Measurements from ENCODE around the gene NRF1.
"Not testable (repeated sequence)": the region's sequence is repeated elsewhere in the genome, so short reads cannot be mapped to it uniquely, and the experiment has no call there.

NRF1 gene

DNA sequence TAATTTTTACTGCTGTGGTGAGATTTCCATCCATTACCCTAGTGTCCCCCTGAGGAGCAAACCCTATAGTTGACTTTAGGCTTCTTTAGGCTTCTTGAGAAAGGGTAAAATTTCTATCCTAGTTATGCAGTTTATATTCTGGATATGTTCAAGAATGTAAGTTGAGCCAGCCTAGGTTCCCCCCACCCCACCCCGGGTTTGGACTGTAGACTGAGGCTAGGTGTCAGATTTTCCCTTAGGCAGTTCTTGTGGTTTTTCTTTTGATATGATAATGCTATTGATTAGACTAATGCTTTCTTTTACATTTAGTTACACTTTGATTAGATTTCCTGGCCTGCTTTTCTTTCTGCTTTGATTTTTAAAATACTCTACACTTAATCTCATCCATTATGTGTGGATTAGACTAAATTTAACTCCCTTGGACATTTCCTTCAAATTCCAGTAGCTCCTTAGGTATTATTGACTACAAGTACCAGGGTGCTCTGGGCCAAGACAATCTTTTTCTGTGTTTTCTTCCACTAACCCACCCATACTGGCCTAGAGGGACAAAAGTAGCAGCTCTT, 37.7 kb downstream of the NRF1 start:
- DNase-seq: no peak

- peak in 1 of 5 donors; percentile 9 for DNase-seq
These were observed 38.7 kb downstream of the NRF1 start for GRCh38 chr7:129650056-129650758.

- no peak for DNase-seq
These were observed 41.4 kb downstream of the NRF1 start for GRCh38 chr7:129652914-129653313.

- no peak for DNase-seq
These were observed 44.3 kb downstream of the NRF1 start for GRCh38 chr7:129655811-129656210.

GRCh38 chr7:129657363-129657762, 45.8 kb downstream of the NRF1 start:
- no peak for DNase-seq

DNA sequence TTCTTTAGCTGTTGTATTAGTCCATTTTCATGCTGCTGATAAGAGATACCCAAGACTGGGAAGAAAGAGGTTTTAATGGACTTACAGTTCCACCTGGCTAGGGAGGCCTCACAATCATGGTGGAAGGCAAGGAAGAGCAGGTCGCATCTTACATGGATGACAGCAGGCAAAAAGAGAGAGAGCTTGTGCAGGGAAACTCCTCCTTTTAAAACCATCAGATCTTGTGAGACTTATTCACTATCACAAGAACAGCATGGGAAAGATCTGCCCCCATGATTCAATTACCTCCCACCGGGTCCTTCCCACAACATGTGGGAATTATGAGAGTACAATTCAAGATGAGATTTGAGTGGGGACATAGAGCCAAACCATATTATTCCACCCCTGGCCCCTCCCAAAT, 48.4 kb downstream of the NRF1 start:
- not testable (repeated sequence) for DNase-seq

DNA sequence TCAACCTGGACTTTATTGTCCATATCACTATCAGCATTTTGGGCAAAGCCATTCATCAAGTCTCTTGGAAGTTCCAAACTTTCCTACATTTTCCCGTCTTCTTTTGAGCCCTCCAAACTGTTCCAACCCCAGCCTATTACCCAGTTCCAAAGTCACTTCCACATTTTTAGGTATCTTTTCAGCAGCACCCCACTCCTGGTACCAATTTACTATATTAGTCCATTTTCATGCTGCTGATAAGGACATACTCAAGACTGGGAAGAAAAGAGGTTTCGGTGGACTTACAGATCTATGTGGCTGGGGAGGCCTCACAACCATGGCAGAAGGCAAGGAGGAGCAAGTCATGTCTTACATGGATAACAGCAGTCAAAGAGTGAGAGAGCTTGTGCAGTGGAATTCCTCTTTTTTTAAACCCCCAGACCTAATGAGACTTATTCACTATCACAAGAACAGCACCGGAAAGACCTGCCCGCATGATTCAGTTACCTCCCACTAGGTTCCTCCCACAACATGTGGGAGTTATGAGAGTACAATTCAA, 50.2 kb downstream of the NRF1 start:
- DNase-seq: no peak

DNA sequence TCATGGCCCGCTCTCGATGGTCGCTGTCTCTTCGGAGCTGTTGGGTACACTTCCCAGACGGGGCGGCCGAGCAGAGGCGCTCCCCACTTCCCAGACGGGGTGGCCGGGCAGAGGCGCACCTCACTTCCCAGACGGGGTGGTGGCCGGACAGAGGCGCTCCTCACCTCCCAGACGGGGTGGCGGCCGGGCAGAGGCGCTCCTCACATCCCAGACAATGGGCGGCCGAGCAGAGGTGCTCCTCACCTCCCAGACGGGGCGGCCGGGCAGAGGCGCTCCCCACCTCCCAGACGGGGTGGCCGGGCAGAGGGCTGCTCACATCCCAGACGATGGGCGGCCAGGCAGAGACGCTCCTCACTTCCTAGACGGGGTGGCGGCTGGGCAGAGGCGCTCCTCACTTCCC, 51.7 kb downstream of the NRF1 start:
- not testable (repeated sequence) for DNase-seq

DNA sequence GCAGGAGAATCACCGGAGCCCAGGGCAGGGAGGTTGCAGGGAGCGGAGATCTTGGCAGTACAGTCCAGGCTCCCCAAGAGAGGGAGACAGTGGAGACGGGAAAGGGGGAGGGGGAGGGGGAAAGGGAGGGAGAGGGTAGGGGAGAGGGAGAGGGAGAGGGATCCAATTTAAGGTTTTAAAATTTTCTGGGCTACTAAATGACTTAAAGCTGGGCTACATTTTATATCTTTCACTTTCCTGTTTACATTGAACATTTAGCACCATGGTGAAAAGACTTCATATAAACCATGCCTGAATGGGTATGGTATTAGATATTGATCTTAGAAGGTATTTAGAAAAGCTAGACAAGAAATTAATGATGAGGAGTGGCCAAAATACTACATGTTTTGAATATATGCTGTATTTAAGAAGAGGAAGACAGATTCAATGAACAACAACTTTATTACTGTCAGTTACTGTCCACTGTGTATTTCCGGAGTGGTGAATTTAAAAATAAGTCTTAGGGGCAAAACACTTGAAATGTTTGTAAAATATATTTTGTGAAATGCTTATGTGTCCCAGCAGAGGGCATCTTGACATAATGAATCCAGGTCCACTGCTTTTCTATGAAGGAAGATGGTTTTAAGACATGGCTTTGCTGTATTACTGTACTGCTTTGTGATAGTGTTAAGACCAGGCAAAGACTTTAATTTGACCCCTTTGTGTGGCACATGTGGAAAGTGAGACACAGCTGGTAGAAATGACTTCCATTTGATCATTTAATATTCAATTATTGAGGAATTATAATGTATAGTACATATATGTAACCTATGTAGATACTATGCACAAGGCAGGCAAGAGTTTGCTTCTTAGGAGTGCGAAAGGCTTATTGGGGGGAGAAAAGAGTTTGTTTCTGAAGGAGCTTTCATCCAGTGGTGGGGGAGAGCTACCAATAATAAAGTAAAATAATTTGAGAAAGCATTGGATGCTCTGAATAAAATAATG, 52.8 kb downstream of the NRF1 start:
- peak in 1 of 5 donors; percentile 40 for DNase-seq

- DNase-seq: no peak
These were observed 53.5 kb downstream of the NRF1 start for GRCh38 chr7:129665013-129665401.

DNA sequence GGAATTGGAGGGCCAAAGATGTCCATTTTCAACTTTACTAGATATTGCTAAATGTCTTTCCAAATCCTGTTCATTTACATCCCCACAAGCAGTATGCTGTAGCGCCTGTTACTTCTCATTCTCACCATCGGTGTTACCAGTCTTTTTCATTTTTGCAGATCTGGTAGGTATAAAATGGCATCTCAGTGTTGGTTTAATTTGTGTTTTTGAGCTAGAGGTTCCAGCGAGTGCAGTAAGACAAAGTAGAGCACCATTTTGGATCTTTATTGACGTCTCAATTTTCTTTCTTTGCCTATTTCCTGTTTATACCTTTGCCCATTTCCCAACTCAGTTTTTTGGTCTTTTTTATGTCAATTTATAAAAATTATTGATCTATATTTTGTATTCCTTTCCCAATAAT, 55.6 kb downstream of the NRF1 start:
- no peak for DNase-seq

DNA sequence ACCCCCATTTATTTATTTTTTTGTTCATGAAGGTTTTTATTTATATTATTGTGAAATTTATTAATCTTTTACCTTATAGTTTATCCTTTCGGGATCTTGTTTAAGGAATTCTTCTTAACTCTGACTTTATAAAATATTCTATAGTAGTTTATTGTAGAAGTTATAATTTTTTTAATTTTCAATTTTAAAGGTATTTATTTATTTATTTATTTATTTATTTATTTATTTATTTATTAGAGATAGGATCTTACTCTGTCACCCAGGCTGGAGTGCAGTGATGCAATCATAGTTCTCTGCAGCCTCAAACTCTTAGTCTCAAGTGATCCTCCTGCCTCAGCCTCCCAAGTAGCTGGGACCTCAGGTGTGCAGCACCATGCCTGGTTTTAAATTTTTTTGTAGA, 56.0 kb downstream of the NRF1 start:
- DNase-seq: no peak

- DNase-seq: no peak
These were observed 58.4 kb downstream of the NRF1 start for GRCh38 chr7:129669901-129670300.

DNA sequence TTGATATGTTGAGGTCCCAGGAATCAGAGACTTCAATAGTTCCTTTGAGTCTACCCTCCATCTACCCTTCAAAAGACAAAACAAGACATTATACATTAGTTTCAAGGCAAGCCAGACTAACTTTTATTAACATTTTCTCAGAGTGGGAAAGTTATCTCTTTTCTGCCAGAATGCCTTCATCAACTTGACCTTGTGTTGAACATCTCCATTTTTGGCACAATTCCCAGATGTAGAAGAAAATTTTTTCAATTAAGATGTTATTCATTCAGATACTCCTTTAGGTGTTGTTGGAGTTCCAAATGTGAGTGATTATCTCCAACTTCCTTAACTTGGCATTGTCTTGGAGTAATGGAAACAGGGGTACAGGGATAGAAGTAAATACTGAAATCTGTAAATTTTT, 59.1 kb downstream of the NRF1 start:
- DNase-seq: no peak

- no peak for DNase-seq
These were observed 59.7 kb downstream of the NRF1 start for GRCh38 chr7:129671266-129671665.

- DNase-seq: not testable (repeated sequence)
These were observed 63.0 kb downstream of the NRF1 start for GRCh38 chr7:129674475-129674874.

GRCh38 chr7:129675521-129675920, 64.0 kb downstream of the NRF1 start:
- no peak for DNase-seq

GRCh38 chr7:129676017-129676897, 64.7 kb downstream of the NRF1 start:
- DNase-seq: no peak

GRCh38 chr7:129677796-129678195, 66.3 kb downstream of the NRF1 start:
- DNase-seq: no peak

DNA sequence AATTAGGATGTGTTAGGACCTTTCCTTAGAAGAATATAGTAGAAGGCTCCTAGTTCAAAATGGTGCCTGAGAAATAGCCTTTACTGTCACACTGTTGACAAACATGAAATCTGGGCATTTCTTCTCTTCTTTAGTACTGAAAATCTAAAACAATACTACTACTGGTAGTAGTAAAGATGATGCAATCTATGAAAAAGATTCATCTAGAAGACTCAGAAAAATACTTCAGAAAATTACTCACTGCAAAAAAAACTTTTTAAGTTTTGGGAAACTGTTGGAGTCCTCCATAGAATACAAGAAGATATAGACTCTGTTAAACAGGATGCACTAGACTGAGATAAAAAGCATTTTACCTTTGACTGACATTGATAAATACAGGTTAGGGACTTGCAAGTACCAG, 67.1 kb downstream of the NRF1 start:
- no peak for DNase-seq

DNA sequence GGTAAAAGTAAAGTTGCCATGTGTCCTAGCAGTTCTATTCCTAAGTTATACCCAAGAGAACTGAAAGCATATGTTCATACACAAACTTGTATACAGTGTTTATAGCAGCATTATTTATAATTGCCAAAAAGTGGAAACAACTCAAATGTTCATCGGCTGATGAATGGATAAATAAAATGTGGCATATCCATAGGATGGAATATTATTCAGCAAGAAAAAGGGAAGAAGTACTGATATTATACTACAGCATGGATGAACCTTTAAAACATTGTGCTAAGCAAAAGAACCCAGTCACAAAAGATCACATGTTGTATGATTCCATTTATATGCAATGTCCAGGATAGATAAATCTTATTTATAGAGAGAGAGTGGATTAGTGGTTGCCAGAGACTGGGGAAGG, 68.9 kb downstream of the NRF1 start:
- no peak for DNase-seq

DNA sequence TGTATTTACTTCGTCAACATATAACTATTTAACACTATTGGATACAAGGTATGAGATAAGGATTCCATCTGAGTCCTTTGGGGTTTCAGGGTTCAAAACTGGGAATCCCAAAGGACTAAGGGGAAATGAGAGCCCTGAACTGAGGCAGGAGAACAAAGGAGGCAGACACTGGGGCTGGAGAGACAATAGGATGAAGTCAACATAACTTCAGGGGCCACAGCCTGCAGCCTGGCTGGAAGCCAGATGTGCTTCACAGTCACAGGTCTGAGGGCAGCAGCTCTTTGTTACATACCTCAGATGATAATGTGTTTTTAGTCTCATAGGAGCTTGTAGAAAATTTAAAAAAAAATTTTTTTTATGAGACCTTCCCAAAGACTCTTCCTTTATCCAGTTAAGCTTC, 73.3 kb downstream of the NRF1 start:
- no peak for DNase-seq
